KMS-11 (cell line): ENCODE data around the gene INTS6.

ENCODE experiments used
- H2AFZ ChIP-seq: fragments of 200-600 bp; sonication (generic); 2 replicates; pipeline ENCODE4 v1.6.1; 2016; ENCODE audit warnings: antibody characterized with exemption, mixed run types, low read depth
- H3K27ac ChIP-seq: fragments of 200-600 bp; sonication (generic); 2 replicates; pipeline ENCODE4 v1.6.1; 2016; ENCODE audit warnings: mild to moderate bottlenecking, mixed run types
- H3K27me3 ChIP-seq: fragments of 200-600 bp; sonication (generic); 2 replicates; pipeline ENCODE4 v1.6.1; 2017; ENCODE audit warnings: mild to moderate bottlenecking, low read depth, mixed run types, moderate library complexity; ENCODE audit not compliant: insufficient read depth
- H3K36me3 ChIP-seq: fragments of 200-600 bp; sonication (generic); 2 replicates; pipeline ENCODE4 v1.6.1; 2017; ENCODE audit warnings: mild to moderate bottlenecking, mixed run types; ENCODE audit not compliant: insufficient read depth
- H3K4me1 ChIP-seq: fragments of 200-600 bp; sonication (generic); 2 replicates; pipeline ENCODE4 v1.6.1; 2016; ENCODE audit warnings: mild to moderate bottlenecking, low read depth, mixed run types; ENCODE audit not compliant: poor library complexity, severe bottlenecking
- H3K4me2 ChIP-seq: fragments of 200-600 bp; sonication (generic); 2 replicates; pipeline ENCODE4 v1.7.0; 2016; ENCODE audit warnings: mild to moderate bottlenecking, mixed run types
- H3K4me3 ChIP-seq: fragments of 200-600 bp; sonication (generic); IDR thresholded peaks from 2 replicates; pipeline ENCODE4 v1.6.1; 2017; ENCODE audit warnings: low read depth, low read length, mixed read lengths; ENCODE audit not compliant: insufficient read depth
- H3K79me2 ChIP-seq: fragments of 200-600 bp; sonication (generic); 2 replicates; pipeline ENCODE4 v1.6.1; 2016; ENCODE audit warnings: low read depth, mixed run types; ENCODE audit not compliant: insufficient read depth
- H3K9ac ChIP-seq: fragments of 200-600 bp; sonication (generic); 2 replicates; pipeline ENCODE4 v1.6.1; 2016; ENCODE audit warnings: mild to moderate bottlenecking, mixed run types
- H4K20me1 ChIP-seq: fragments of 200-600 bp; sonication (generic); 2 replicates; pipeline ENCODE4 v1.6.1; 2016; ENCODE audit warnings: mild to moderate bottlenecking, mixed run types; ENCODE audit not compliant: insufficient read depth
- TF ChIP-seq, protein P1 (sequence below): fragments of 200-600 bp; sonication (generic); conservative IDR thresholded peaks from 2 replicates; pipeline ENCODE4 v1.6.1; 2017; ENCODE audit warnings: low read depth, mild to moderate bottlenecking, antibody characterized with exemption, low read length, moderate library complexity, mixed read lengths

The INTS6 gene

DNA sequence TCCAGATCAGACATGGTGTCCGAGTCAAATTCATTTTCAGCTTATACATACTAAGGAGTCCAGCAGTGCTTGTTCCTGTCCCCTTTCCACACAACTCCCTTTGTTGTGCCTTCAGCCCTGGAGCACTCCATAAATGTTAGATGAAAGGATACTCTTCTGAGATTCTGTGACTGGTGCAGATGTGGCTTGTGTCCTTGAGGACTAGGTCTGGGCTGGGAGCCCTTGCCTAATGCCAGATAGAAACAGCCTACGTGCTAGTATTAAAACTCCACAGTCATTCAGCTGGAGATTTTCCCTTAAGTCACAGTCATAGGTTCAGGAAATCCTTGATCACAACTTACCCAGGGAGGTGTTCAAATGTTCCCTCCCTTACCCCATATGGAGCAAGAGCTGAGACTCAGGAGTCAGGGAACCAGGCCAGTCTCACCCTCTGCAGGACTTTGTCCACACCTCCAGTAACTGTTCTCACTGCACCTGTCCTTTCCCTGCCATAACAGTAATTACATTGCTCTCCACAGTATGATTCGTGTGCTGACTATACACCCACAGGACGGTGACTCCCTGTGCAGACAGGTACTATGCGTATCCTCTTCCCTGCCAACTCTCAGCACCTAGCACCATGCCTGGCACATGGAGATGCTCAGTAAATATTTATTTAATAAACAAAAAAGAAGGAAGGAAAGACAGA is 128.9 kb downstream of the INTS6 start:
- Histone ChIP-seq H3K4me3 (no peak overlapping the region), H3K9ac (no peak overlapping the region), H4K20me1 (no peaks in the 10 kb centered on the region), H3K27me3 (no peaks in the 10 kb centered on the region), H3K36me3 (no peaks in the 10 kb centered on the region), H3K79me2 (no peaks in the 10 kb centered on the region), H2AFZ (no peak overlapping the region), H3K27ac (no peak overlapping the region), H3K4me1 (no peaks in the 10 kb centered on the region), H3K4me2 (no peak overlapping the region)
- TF ChIP-seq, protein P1, sequence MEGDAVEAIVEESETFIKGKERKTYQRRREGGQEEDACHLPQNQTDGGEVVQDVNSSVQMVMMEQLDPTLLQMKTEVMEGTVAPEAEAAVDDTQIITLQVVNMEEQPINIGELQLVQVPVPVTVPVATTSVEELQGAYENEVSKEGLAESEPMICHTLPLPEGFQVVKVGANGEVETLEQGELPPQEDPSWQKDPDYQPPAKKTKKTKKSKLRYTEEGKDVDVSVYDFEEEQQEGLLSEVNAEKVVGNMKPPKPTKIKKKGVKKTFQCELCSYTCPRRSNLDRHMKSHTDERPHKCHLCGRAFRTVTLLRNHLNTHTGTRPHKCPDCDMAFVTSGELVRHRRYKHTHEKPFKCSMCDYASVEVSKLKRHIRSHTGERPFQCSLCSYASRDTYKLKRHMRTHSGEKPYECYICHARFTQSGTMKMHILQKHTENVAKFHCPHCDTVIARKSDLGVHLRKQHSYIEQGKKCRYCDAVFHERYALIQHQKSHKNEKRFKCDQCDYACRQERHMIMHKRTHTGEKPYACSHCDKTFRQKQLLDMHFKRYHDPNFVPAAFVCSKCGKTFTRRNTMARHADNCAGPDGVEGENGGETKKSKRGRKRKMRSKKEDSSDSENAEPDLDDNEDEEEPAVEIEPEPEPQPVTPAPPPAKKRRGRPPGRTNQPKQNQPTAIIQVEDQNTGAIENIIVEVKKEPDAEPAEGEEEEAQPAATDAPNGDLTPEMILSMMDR = no peak

DNA sequence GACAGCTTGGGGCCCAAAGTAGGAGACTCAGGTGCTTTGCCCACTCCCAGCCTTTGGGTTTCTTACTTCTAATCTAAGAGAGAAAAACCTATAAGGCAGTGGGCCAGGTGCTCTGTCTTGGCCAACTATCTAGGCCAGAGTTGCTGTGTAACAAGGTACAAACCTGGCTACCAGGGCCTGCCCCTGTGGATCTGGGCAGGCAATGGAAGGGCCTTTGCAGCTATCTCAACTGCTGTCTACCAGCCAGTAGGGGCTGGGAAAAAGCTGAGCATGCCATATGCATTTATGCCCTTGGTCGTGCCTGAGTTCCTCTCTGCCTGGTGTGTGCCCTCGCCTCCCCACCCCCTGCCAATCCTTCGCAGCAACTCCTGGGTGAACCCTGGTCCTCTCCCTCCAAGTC is 130.0 kb downstream of the INTS6 start:
- H3K4me3 ChIP-seq = no peak overlapping the region
- H3K36me3 ChIP-seq = no peaks in the 10 kb centered on the region
- no peaks in the 10 kb centered on the region for H3K79me2 ChIP-seq

DNA sequence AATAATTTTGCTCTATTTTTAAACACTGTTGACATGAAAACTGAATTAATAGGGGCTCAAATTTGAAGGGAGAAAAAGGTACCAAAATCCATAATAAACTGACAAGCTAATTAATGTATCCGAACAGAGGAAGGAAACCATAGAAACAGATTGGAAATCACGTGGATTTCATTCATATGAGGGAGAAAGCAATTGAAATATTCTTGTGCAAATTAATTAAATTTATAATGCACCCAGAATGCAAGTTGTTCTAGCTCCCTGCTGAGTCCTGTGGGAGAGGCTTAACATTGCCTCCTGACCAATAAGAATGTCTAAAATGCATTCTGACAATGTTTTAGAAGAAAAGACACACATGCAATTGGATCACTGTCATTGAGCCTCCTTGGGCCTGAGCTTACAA is 131.0 kb downstream of the INTS6 start:
- H4K20me1 ChIP-seq = no peaks in the 10 kb centered on the region
- no peak overlapping the region for H2AFZ ChIP-seq
- H3K4me2 ChIP-seq = no peak overlapping the region
- TF ChIP-seq, protein P1 = no peak
- H3K9ac ChIP-seq = no peak overlapping the region
- H3K36me3 ChIP-seq = no peaks in the 10 kb centered on the region
- no peak overlapping the region for H3K4me3 ChIP-seq
- no peaks in the 10 kb centered on the region for H3K27me3 ChIP-seq
- H3K4me1 ChIP-seq = no peaks in the 10 kb centered on the region
- no peak overlapping the region for H3K27ac ChIP-seq
- H3K79me2 ChIP-seq = no peaks in the 10 kb centered on the region

More for the DNA sequence above, 130.0 kb downstream of the INTS6 start:
- no peaks in the 10 kb centered on the region for H4K20me1 ChIP-seq
- no peaks in the 10 kb centered on the region for H3K27me3 ChIP-seq
- TF ChIP-seq, protein P1 = no peak
- no peaks in the 10 kb centered on the region for H3K4me1 ChIP-seq
- H3K4me2 ChIP-seq = no peak overlapping the region
- H2AFZ ChIP-seq = no peak overlapping the region
- H3K27ac ChIP-seq = no peak overlapping the region
- H3K9ac ChIP-seq = no peak overlapping the region

DNA sequence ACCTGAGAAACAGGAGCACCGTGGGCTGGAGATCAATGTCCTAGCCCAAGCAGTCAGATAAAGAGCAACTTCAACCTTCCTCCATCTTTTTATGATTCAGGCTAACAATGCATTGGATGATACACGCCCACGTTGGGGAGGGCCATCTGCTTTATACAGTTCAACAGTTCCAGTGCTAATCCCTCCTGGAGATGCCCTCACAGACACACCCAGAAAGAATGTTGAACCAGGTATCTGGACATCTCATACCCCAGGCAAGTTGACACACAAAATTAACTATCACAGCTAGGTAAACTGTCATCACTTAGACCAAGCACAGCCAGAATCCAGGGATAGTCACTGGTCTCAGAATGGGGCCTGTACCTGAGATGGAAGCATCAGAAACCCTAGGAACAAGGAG is 134.0 kb downstream of the INTS6 start:
- Histone ChIP-seq H3K4me3 (no peak overlapping the region), H4K20me1 (no peaks in the 10 kb centered on the region), H3K27me3 (no peaks in the 10 kb centered on the region), H3K36me3 (no peaks in the 10 kb centered on the region), H3K27ac (no peak overlapping the region), H3K9ac (no peak overlapping the region), H3K4me1 (no peaks in the 10 kb centered on the region), H3K79me2 (no peaks in the 10 kb centered on the region), H2AFZ (no peak overlapping the region), H3K4me2 (no peak overlapping the region)
- TF ChIP-seq, protein P1 = no peak
